ENCODE measurements around the gene MRPS26. TPM values are rescaled to one million over a fixed set of nuclear protein-coding genes. Genes with fewer than 3 reads are reported as not detected.
"Not testable (repeated sequence)": the region's sequence is repeated elsewhere in the genome, so short reads cannot be mapped to it uniquely, and the experiment has no call there.

MRPS26 gene
- total RNA-seq, 1 experiment from 2014 or later = 84.3 TPM

GRCh38 chr20:3015302-3015701, 30.6 kb upstream of the MRPS26 start:
- H3K4me1 ChIP-seq (ENCODE audit: control insufficient read depth in 1 of 2, insufficient read depth in 2 of 2, low read length in 2 of 2); ATAC-seq; H3K4me2 ChIP-seq (ENCODE audit: low read length); H2AFZ ChIP-seq (ENCODE audit: low read depth, low read length, poor library complexity, severe bottlenecking); H3K27ac ChIP-seq (ENCODE audit: low read depth, low read length); H4K20me1 ChIP-seq (ENCODE audit: insufficient read depth); BruUV-seq (replicated peaks); H3K9me3 ChIP-seq (ENCODE audit: control insufficient read depth in 1 of 2, insufficient read depth in 1 of 2, low read depth in 1 of 2, low read length in 2 of 2); POLR2A ChIA-PET; H3K79me2 ChIP-seq (ENCODE audit: insufficient read depth, low read length); CTCF ChIA-PET; H3K27me3 ChIP-seq (ENCODE audit: insufficient read depth, low read length); DNase-seq (ENCODE audit: low read depth, low spot score); intact Hi-C loops (cut with micrococcal nuclease); RAD21 ChIA-PET (ENCODE audit: low non-redundant PET in 1 of 2, low total read pairs in 2 of 2, uncharacterized antibody in 2 of 2, unreplicated experiment in 2 of 2); H3K4me3 ChIP-seq (replicated peaks in 1 of 2; ENCODE audit: low read depth in 1 of 2, low read length in 2 of 2); H3K36me3 ChIP-seq (ENCODE audit: control insufficient read depth in 1 of 2, insufficient read depth in 2 of 2, low read length in 2 of 2); H3K9ac ChIP-seq (ENCODE audit: low read length); H3K9me2 ChIP-seq (ENCODE audit: insufficient read depth): not testable (repeated sequence)

- H3K36me3 ChIP-seq (ENCODE audit: control insufficient read depth in 1 of 2, insufficient read depth in 2 of 2, low read length in 2 of 2) = peaks cover 4 to 13% of the 10 kb centered on the region in 2 experiments; a peak in 3 of 4 replicates
- CTCF ChIA-PET = no interaction called here
- H3K4me1 ChIP-seq (ENCODE audit: control insufficient read depth in 1 of 2, insufficient read depth in 2 of 2, low read length in 2 of 2) = no peaks in the 10 kb centered on the region
- no TSS peak for BruUV-seq (replicated peaks)
- H3K9me2 ChIP-seq (ENCODE audit: insufficient read depth) = no peaks in the 10 kb centered on the region
- H3K4me3 ChIP-seq (replicated peaks in 1 of 2; ENCODE audit: low read depth in 1 of 2, low read length in 2 of 2) = no peak overlapping the region
- no peak overlapping the region for H3K4me2 ChIP-seq (ENCODE audit: low read length)
- DNase-seq (ENCODE audit: low read depth, low spot score) = no peak
- H3K9ac ChIP-seq (ENCODE audit: low read length) = no peak overlapping the region
- ATAC-seq = no peak
- no peaks in the 10 kb centered on the region for H3K9me3 ChIP-seq (ENCODE audit: control insufficient read depth in 1 of 2, insufficient read depth in 1 of 2, low read depth in 1 of 2, low read length in 2 of 2)
- POLR2A ChIA-PET = no interaction called here
- intact Hi-C loops (cut with micrococcal nuclease) = no loop called here
- no peaks in the 10 kb centered on the region for H4K20me1 ChIP-seq (ENCODE audit: insufficient read depth)
- no peak overlapping the region for H3K27ac ChIP-seq (ENCODE audit: low read depth, low read length)
- H3K79me2 ChIP-seq (ENCODE audit: insufficient read depth, low read length) = no peaks in the 10 kb centered on the region
- no peak overlapping the region for H2AFZ ChIP-seq (ENCODE audit: low read depth, low read length, poor library complexity, severe bottlenecking)
- RAD21 ChIA-PET (ENCODE audit: low non-redundant PET in 1 of 2, low total read pairs in 2 of 2, uncharacterized antibody in 2 of 2, unreplicated experiment in 2 of 2) = no interaction called here
- H3K27me3 ChIP-seq (ENCODE audit: insufficient read depth, low read length) = no peaks in the 10 kb centered on the region
- TF ChIP-seq ELF1 (IDR thresholded peaks at IDR 0.05; ENCODE audit: borderline replicate concordance, low read depth) (no peak), ZNF274 (IDR thresholded peaks at IDR 0.05; ENCODE audit: low read depth, low read length) (no peak), CTCF (IDR thresholded peaks at IDR 0.05 in 2 of 3, conservative IDR thresholded peaks at IDR 0.05 in 1 of 3; ENCODE audit: borderline replicate concordance in 1 of 3, insufficient read depth in 1 of 3, low read depth in 2 of 3, low read length in 2 of 3) (no peak), REST (IDR thresholded peaks at IDR 0.05; ENCODE audit: low read depth) (no peak), RAD21 (IDR thresholded peaks at IDR 0.05; ENCODE audit: low read depth) (no peak), YY1 (IDR thresholded peaks at IDR 0.05; ENCODE audit: extremely low read depth, insufficient replicate concordance, low read depth, low read length) (no peak), SP1 (IDR thresholded peaks at IDR 0.05; ENCODE audit: low read depth) (no peak), EGR1 (IDR thresholded peaks at IDR 0.05; ENCODE audit: low read depth) (no peak), JUND (IDR thresholded peaks at IDR 0.05) (no peak), SIN3A (IDR thresholded peaks at IDR 0.05; ENCODE audit: low read depth) (no peak), CEBPB (IDR thresholded peaks at IDR 0.05; ENCODE audit: low read depth) (no peak), EZH2 (IDR thresholded peaks at IDR 0.05) (no peak), EZH2phosphoT487 (IDR thresholded peaks at IDR 0.05; ENCODE audit: borderline replicate concordance) (no peak), MAX (IDR thresholded peaks at IDR 0.05) (no peak), POLR2A (IDR thresholded peaks at IDR 0.05; ENCODE audit: borderline replicate concordance, extremely low read depth, insufficient read depth, insufficient read length) (no peak), CBX3 (IDR thresholded peaks at IDR 0.05; ENCODE audit: low read depth) (no peak), TCF7L2 (IDR thresholded peaks at IDR 0.05; ENCODE audit: borderline replicate concordance, extremely low read depth, insufficient read depth, insufficient read length) (no peak), ATF3 (IDR thresholded peaks at IDR 0.05) (no peak)
Observed at GRCh38 chr20:3021327-3021726, 24.5 kb upstream of the MRPS26 start.

Data from HCT116 (cell line).